Measurements from ENCODE around the gene SAMD14. TPM values are rescaled to one million over a fixed set of nuclear protein-coding genes. Genes with fewer than 3 reads are reported as not detected.

Gene SAMD14
- total and polyA plus RNA-seq, 12 donors = 1.5 to 3.8 (median 2.0) TPM

- H3K4me3 ChIP-seq = peak overlapping the region in 3 of 10 donors; percentile 10 to 19 (median 11)
- WGBS, 2 donors = 30 to 33% methylated on average over 19 of the region's 19 CpGs
- H3K27ac ChIP-seq = peak overlapping the region; percentile 29 to 83 (median 72)
- no peaks in the 10 kb centered on the region for H3K27me3 ChIP-seq
- peak; percentile 92 to 99 (median 97) for TF ChIP-seq CTCF (IDR thresholded peaks at IDR 0.05)
- H3K4me1 ChIP-seq = peaks cover 14 to 61% (median 43%) of the 10 kb centered on the region in 9 donors
- intact Hi-C loops (cut with DNase I) = loop anchor here in 5 of 10 donors (1.0 to 5.0 kb wide), 2 partner anchors 21 to 37 kb away; no protein-coding TSS in a partner anchor
- DNase-seq = peak; percentile 81 to 82
- peaks cover 5 to 100% (median 79%) of the 10 kb centered on the region in 9 donors for H3K36me3 ChIP-seq
- no peaks in the 10 kb centered on the region for H3K9me3 ChIP-seq
- ATAC-seq = peak; percentile 71 to 87 (median 78)
Observed at GRCh38 chr17:50139950-50140885, 10.3 kb upstream of the SAMD14 start.

- intact Hi-C loops (cut with DNase I) = loop anchor here in 1 of 10 donors (5.0 kb wide), 1 partner anchor 38 kb away; no protein-coding TSS in a partner anchor
- 87 to 92% methylated on average over 15 of the region's 15 CpGs for WGBS, 2 donors
- ATAC-seq (no peak), DNase-seq (no peak)
- H3K36me3 ChIP-seq = peaks cover 5 to 100% (median 79%) of the 10 kb centered on the region in 9 donors
- H3K4me1 ChIP-seq = peaks cover 10 to 54% (median 38%) of the 10 kb centered on the region in 9 donors
- no peaks in the 10 kb centered on the region for H3K27me3 ChIP-seq
- H3K27ac ChIP-seq = peak overlapping the region in 6 of 10 donors; percentile 23 to 81 (median 71)
- no peak for TF ChIP-seq CTCF (IDR thresholded peaks at IDR 0.05)
- H3K4me3 ChIP-seq = no peak overlapping the region
- H3K9me3 ChIP-seq = no peaks in the 10 kb centered on the region
Observed at GRCh38 chr17:50139185-50139783, 9.3 kb upstream of the SAMD14 start.

- ATAC-seq = no peak
- H3K36me3 ChIP-seq = peaks cover 5 to 90% (median 64%) of the 10 kb centered on the region in 9 donors
- H3K9me3 ChIP-seq = no peaks in the 10 kb centered on the region
- WGBS, 2 donors = 91 to 99% methylated on average over 4 of the region's 4 CpGs
- no peaks in the 10 kb centered on the region for H3K27me3 ChIP-seq
- no peak overlapping the region for H3K4me3 ChIP-seq
- intact Hi-C loops (cut with DNase I) = loop anchor here in 1 of 10 donors (5.0 kb wide), 1 partner anchor 40 kb away; no protein-coding TSS in a partner anchor
- no peak overlapping the region for H3K27ac ChIP-seq
- H3K4me1 ChIP-seq = peaks cover 16 to 58% (median 50%) of the 10 kb centered on the region in 9 donors
- no peak for DNase-seq
- TF ChIP-seq CTCF (IDR thresholded peaks at IDR 0.05) = no peak
Observed at GRCh38 chr17:50137042-50137441, 7.1 kb upstream of the SAMD14 start.

- no peak for DNase-seq
- Histone ChIP-seq H3K9me3 (no peaks in the 10 kb centered on the region), H3K27ac (no peak overlapping the region), H3K27me3 (no peaks in the 10 kb centered on the region), H3K4me3 (no peak overlapping the region), H3K4me1 (peaks cover 16 to 53% (median 42%) of the 10 kb centered on the region in 9 donors), H3K36me3 (peaks cover 5 to 82% (median 58%) of the 10 kb centered on the region in 9 donors)
- intact Hi-C loops (cut with DNase I) = loop anchor here in 1 of 10 donors (5.0 kb wide), 1 partner anchor 41 kb away; no protein-coding TSS in a partner anchor
- WGBS, 2 donors = 95 to 96% methylated on average over 11 of the region's 11 CpGs
- ATAC-seq = no peak
- no peak for TF ChIP-seq CTCF (IDR thresholded peaks at IDR 0.05)
Observed at GRCh38 chr17:50136096-50136687, 6.2 kb upstream of the SAMD14 start.
